HL-60 (cell line): Measurements from ENCODE around the gene DNAH7.

Source experiments
- CTCF ChIP-seq: IDR thresholded peaks from one replicate; pipeline ENCODE4 v1.5.1; 2011; ENCODE audit warnings: low read length, control low read depth, inconsistent platforms; ENCODE audit not compliant: insufficient read depth
- GABPA ChIP-seq: IDR thresholded peaks from 2 replicates; pipeline ENCODE4 v1.6.1; 2012; ENCODE audit warnings: low read depth
- REST ChIP-seq: IDR thresholded peaks from 2 replicates; pipeline ENCODE4 v1.6.1; 2012; ENCODE audit warnings: low read depth; ENCODE audit not compliant: insufficient replicate concordance

GRCh38 chr2:195766691-195767090, 301.9 kb downstream of the DNAH7 start:
- TF ChIP-seq CTCF (no peak), REST (no peak), GABPA (no peak)
